ENCODE results near the gene LRRC7.

DNA sequence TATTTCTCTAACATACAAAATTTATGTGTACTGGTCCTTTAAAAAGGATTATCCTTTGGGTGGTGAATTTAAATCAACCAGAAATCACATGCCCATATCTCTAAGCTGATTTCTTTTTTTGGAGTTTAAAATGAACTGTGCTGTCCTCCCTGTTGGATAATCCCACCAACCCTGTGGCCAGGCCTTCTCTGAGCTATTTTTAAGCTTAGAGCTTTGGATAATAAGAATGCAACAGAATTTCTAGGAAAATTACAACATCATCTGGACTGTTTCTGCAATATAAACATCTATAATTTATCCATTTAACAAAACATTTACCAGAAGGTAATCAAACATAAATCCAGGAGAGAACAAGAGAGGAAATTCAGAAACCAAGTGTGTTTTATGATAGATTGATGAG is 549.3 kb downstream of the LRRC7 start:
- TF ChIP-seq POLR2A (IDR thresholded peaks at IDR 0.05) (no peak), CTCF (IDR thresholded peaks at IDR 0.05) (no peak)

Data from esophagus squamous epithelium (tissue), 4 donors.